GM13977 (cell line): ENCODE data around the gene SMYD3.

Experiments used
- DNase-seq: peaks from one replicate; pipeline ENCODE4 v3.0.0; 2012; ENCODE audit warnings: low spot score
- CTCF ChIP-seq: IDR thresholded peaks from 2 replicates; pipeline ENCODE4 v1.5.1; 2012; ENCODE audit warnings: mild to moderate bottlenecking, control low read depth; ENCODE audit not compliant: insufficient read depth; ENCODE audit errors: extremely low read depth, missing control alignments
- in situ Hi-C: fragments of 300-500 bp; cut with MboI; formaldehyde crosslinking; loops from one replicate; pipeline ENCODE4 v1.12.0; 2022; ENCODE audit warnings: low sequenced_read_pairs, low pct_unique_long_range_greater_than_20kb, mixed read lengths, inconsistent platforms; ENCODE audit not compliant: unreplicated experiment

The SMYD3 gene

GRCh38 chr1:246383791-246384190 lies 123.3 kb downstream of the SMYD3 start:
- DNase-seq: no peak
- no peak for TF ChIP-seq CTCF
- in situ Hi-C loops: no loop called here

DNA sequence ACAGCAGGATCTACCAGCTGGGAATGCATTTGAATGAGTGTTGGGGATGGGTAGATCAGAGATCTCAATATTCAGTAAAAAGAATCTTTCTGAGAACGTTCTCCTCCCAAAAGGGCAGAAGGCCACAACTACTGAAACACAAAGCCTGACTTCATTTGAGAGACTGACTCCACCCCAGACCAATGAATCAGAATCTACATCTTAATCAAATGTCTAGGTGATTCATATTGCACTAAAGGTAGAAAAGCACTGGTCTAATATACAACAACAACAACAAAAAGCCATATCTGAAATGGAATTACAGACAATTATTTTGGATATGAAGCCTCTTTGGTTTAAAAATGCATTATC lies 123.9 kb downstream of the SMYD3 start:
- TF ChIP-seq CTCF: no peak
- in situ Hi-C loops: no loop called here

DNA sequence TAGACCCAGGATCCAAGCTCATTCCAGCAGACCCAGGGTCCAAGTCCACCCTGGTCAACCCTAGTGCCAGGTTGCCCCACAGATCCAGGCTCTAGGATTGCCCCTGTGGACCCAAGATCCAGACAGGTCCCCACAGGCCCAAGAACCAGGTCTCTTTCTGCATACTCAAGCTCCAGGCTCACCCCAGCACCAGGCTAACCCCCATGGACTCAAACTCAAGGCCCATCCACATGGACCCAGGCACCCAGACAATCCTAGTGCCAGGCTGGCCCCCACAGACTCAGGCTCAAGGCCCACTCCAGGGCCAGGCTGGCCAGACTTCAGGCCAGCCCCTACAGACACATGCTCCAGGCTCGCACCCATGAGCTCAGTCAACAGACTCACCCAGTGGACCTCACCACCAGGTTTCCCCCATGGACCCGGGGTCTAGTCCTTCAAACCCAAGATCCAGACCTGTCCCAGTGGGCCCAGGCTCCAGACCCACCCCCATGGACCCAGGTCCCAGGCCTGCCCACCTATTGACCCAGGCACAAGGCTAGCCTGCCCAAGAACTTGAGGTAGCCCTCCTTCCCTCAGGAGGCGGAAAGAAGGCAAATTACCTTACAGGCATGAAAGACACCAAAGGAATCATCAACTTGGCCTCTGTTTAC lies 124.4 kb downstream of the SMYD3 start:
- in situ Hi-C loops: no loop called here
- TF ChIP-seq CTCF: no peak
- no peak for DNase-seq

More for the DNA sequence above, 123.9 kb downstream of the SMYD3 start:
- no peak for DNase-seq

GRCh38 chr1:246381452-246381851 lies 125.6 kb downstream of the SMYD3 start:
- TF ChIP-seq CTCF: no peak
- no peak for DNase-seq
- in situ Hi-C loops: no loop called here

- no peak for TF ChIP-seq CTCF
- in situ Hi-C loops: no loop called here
- DNase-seq: no peak
Measured at GRCh38 chr1:246377625-246378153, 129.4 kb downstream of the SMYD3 start.

DNA sequence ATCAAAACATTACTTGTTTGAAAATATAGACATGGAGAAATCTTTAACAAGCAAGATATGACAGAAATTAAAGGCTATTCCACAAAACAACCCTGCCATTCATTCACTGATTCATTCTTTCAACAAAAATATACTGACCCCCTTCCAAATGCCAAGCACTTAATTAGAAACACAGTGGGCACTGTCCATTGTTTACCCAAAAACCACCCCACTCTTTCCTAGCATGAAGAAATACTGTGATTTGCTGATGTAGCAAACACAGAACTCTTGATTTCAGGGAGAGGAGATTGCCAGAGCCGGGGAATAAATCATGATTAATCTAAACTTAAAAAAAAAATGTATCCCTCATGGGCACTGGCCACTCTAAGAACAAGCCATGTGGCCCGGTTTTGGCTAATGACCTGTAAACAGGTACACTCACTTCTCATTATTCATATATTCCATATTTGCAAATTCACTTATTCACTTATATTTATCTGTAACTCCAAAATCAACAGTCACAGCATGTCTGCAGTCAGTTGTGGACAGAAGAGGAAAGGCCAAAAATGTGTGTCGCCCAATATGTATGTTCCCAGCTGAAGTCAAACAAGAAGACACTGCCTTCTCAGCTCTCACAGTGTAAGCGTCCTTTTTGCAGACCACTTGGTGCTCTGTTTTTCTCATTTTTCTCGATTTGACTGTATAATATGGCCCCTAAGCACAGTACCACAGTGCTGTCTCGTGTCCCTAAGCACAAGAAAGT lies 133.1 kb downstream of the SMYD3 start:
- DNase-seq: no peak
- in situ Hi-C loops: no loop called here
- no peak for TF ChIP-seq CTCF
